Islet precursor cell (in vitro differentiated cells): ENCODE data around the gene GOLGA8N.

Experiments
- DNase-seq: peaks from one replicate; pipeline ENCODE4 v3.0.0-alpha.2; 2018

GOLGA8N gene

DNA sequence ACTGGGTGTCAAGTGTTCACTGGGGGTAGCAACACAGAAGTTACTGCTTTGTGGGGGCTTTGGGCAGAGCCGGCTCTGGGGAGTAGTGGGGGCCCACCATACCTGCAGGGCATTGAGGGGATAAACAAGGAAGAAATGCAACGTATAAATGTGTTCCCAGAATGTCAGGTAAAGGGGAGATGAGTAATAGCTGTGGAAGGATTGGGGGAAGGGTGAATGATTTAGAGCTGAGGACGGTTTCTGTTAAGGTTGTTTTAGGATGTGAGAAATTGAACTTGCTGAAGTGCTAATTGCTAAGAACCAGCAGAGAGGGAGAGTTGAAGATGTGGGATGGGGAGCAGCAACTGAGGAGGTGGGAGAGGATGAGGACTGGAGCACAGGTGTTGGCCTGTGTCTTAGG is 58.9 kb downstream of the GOLGA8N start:
- no peak for DNase-seq

GRCh38 chr15:32656091-32656490 is 62.8 kb downstream of the GOLGA8N start:
- DNase-seq = no peak

GRCh38 chr15:32656496-32656895 is 63.2 kb downstream of the GOLGA8N start:
- no peak for DNase-seq
